ENCODE results near the gene CHPF2. TPM values are rescaled to one million over a fixed set of nuclear protein-coding genes. Genes with fewer than 3 reads are reported as not detected.

CHPF2 gene
- 22.6 and 24.6 TPM in 2 replicates for polyA plus RNA-seq (2013)

GRCh38 chr7:151232091-151232916, at the start of gene CHPF2:
Gene CHPF2, plus strand, starts transcription at chr7:151232483. Its CDS starts 1,529 bp downstream, at chr7:151234012.
- H4K8ac ChIP-seq (ENCODE audit: low read depth, low read length), result peak within 1 kb of the TSS; percentile 86
- peak within 1 kb of the TSS; percentile 92 for H3K14ac ChIP-seq (ENCODE audit: low read length)
- no peak within 1 kb of the TSS for H2BK12ac ChIP-seq (ENCODE audit: low read length)
- peak within 1 kb of the TSS; percentile 68 for H2AFZ ChIP-seq (ENCODE audit: insufficient read depth, low read length, poor library complexity)
- H3K23ac ChIP-seq (ENCODE audit: low read length), result no peak within 1 kb of the TSS
- H4K91ac ChIP-seq (ENCODE audit: low read depth, low read length), result peak within 1 kb of the TSS; percentile 91
- peaks cover 21 to 28% of the 10 kb centered on the region in 2 experiments for H3K36me3 ChIP-seq (ENCODE audit: control insufficient read depth in 1 of 2, insufficient read depth in 2 of 2, low read length in 2 of 2)
- H3K79me2 ChIP-seq (ENCODE audit: control insufficient read depth, insufficient read depth, low read length, poor library complexity), result peaks cover 11% of the 10 kb centered on the region
- peak within 1 kb of the TSS; percentile 87 for H3K9ac ChIP-seq (ENCODE audit: low read length)
- peak; percentile 66 to 79 for DNase-seq
- no peaks in the 10 kb centered on the region for H3K27me3 ChIP-seq (ENCODE audit: insufficient read depth, low read length)
- H2BK120ac ChIP-seq (ENCODE audit: insufficient read depth, low read length, poor library complexity), result peak within 1 kb of the TSS; percentile 57
- H3K9me3 ChIP-seq (ENCODE audit: insufficient read depth, low read depth, low read length), result peaks cover 4% of the 10 kb centered on the region
- H3K4me2 ChIP-seq (ENCODE audit: low read length), result peak within 1 kb of the TSS; percentile 86
- H4K12ac ChIP-seq (ENCODE audit: low read depth, low read length), result peak within 1 kb of the TSS; percentile 44
- H3K4ac ChIP-seq (ENCODE audit: low read depth, low read length), result peak within 1 kb of the TSS; percentile 91
- peak within 1 kb of the TSS; percentile 87 for H3K4me3 ChIP-seq (ENCODE audit: low read depth, low read length)
- no CpG with 5 or more reads among the region's 79 CpGs for WGBS (ENCODE audit: extremely low coverage, insufficient coverage, insufficient read length)
- H3K27ac ChIP-seq (ENCODE audit: low read depth, low read length), result no peak within 1 kb of the TSS
- H2AK5ac ChIP-seq (ENCODE audit: low read length), result peak within 1 kb of the TSS; percentile 75
- H3K4me1 ChIP-seq (ENCODE audit: control insufficient read depth in 1 of 2, insufficient read depth in 2 of 2, low read length in 2 of 2), result peaks cover 4 to 10% of the 10 kb centered on the region in 2 experiments
- H3K18ac ChIP-seq (ENCODE audit: low read length), result peak within 1 kb of the TSS; percentile 85
- H3K79me1 ChIP-seq (ENCODE audit: low read length), result peaks cover 9% of the 10 kb centered on the region
- no peak within 1 kb of the TSS for H2BK5ac ChIP-seq (ENCODE audit: low read depth, low read length, poor library complexity)

DNA sequence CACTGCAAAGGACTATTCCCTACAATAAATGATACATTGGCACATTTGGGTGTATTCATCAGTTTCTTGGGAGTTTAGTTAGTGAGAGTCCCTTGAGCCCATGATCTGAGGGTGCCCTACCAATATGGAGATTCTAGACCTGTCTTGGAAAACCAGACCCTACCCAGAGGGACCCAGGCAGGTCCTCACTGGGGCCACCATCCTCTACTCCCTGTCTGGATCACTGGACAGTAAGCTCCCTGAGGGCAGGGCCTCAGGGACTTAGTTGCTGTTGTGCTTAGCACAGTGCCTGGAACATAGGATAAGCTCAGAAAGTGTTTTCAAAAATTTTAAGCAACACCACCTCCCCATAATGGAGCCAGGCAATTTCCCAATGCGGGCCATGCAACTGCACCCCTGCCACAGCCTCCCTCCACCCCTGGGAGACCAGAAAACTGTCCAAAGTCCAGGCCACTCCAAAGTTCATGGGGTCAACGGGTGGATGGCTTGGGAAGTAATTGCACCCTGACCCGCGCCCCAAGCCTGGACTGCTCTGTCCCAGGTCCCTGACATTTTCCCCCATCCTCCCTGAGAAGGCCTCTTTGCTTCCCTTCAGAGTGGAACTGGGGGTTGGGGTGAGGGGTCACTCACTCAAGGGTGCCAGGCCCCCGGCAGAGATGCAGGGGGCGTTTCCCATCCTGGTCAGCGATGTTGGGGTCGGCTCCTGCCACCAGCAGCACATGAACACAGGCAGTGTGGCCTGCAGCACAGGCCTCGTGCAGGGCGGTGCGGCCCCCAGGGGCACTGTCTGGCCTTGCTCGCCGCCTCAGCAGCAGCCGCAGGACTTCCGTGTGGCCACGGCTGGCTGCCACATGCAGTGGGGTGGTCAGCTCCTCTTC, 46.3 kb upstream of the CHPF2 start:
- H4K12ac ChIP-seq (ENCODE audit: low read depth, low read length), result no peak overlapping the region
- H2AK5ac ChIP-seq (ENCODE audit: low read length), result no peak overlapping the region
- DNase-seq, result no peak
- H3K4ac ChIP-seq (ENCODE audit: low read depth, low read length), result no peak overlapping the region
- H3K36me3 ChIP-seq (ENCODE audit: control insufficient read depth in 1 of 2, insufficient read depth in 2 of 2, low read length in 2 of 2), result no peaks in the 10 kb centered on the region
- no peak overlapping the region for H3K23ac ChIP-seq (ENCODE audit: low read length)
- H3K79me1 ChIP-seq (ENCODE audit: low read length), result no peaks in the 10 kb centered on the region
- no peak overlapping the region for H2BK120ac ChIP-seq (ENCODE audit: insufficient read depth, low read length, poor library complexity)
- H3K9ac ChIP-seq (ENCODE audit: low read length), result no peak overlapping the region
- H2AFZ ChIP-seq (ENCODE audit: insufficient read depth, low read length, poor library complexity), result no peak overlapping the region
- H3K4me1 ChIP-seq (ENCODE audit: control insufficient read depth in 1 of 2, insufficient read depth in 2 of 2, low read length in 2 of 2), result no peaks in the 10 kb centered on the region
- H3K4me3 ChIP-seq (ENCODE audit: low read depth, low read length), result no peak overlapping the region
- no CpG with 5 or more reads among the region's 16 CpGs for WGBS (ENCODE audit: extremely low coverage, insufficient coverage, insufficient read length)
- H2BK5ac ChIP-seq (ENCODE audit: low read depth, low read length, poor library complexity), result no peak overlapping the region
- peaks cover 3% of the 10 kb centered on the region for H3K9me3 ChIP-seq (ENCODE audit: insufficient read depth, low read depth, low read length)
- no peak overlapping the region for H3K14ac ChIP-seq (ENCODE audit: low read length)
- no peak overlapping the region for H2BK12ac ChIP-seq (ENCODE audit: low read length)
- H4K8ac ChIP-seq (ENCODE audit: low read depth, low read length), result no peak overlapping the region
- H4K91ac ChIP-seq (ENCODE audit: low read depth, low read length), result no peak overlapping the region
- H3K4me2 ChIP-seq (ENCODE audit: low read length), result no peak overlapping the region
- H3K18ac ChIP-seq (ENCODE audit: low read length), result no peak overlapping the region
- H3K79me2 ChIP-seq (ENCODE audit: control insufficient read depth, insufficient read depth, low read length, poor library complexity), result no peaks in the 10 kb centered on the region
- no peak overlapping the region for H3K27ac ChIP-seq (ENCODE audit: low read depth, low read length)
- H3K27me3 ChIP-seq (ENCODE audit: insufficient read depth, low read length), result no peaks in the 10 kb centered on the region

GRCh38 chr7:151186640-151187408, 45.5 kb upstream of the CHPF2 start, which contains the start of gene ASB10:
Gene ASB10, minus strand, starts transcription at chr7:151187250. Its CDS starts 120 bp downstream, at chr7:151187130.
- Histone ChIP-seq H3K4me2 (ENCODE audit: low read length) (no peak within 1 kb of the TSS), H3K4ac (ENCODE audit: low read depth, low read length) (no peak within 1 kb of the TSS), H2AK5ac (ENCODE audit: low read length) (no peak within 1 kb of the TSS), H3K18ac (ENCODE audit: low read length) (no peak within 1 kb of the TSS), H4K12ac (ENCODE audit: low read depth, low read length) (no peak within 1 kb of the TSS), H3K36me3 (ENCODE audit: control insufficient read depth in 1 of 2, insufficient read depth in 2 of 2, low read length in 2 of 2) (no peaks in the 10 kb centered on the region), H2AFZ (ENCODE audit: insufficient read depth, low read length, poor library complexity) (no peak within 1 kb of the TSS), H3K23ac (ENCODE audit: low read length) (no peak within 1 kb of the TSS), H3K27me3 (ENCODE audit: insufficient read depth, low read length) (no peaks in the 10 kb centered on the region), H4K91ac (ENCODE audit: low read depth, low read length) (no peak within 1 kb of the TSS), H2BK12ac (ENCODE audit: low read length) (no peak within 1 kb of the TSS), H3K4me3 (ENCODE audit: low read depth, low read length) (no peak within 1 kb of the TSS), H3K9me3 (ENCODE audit: insufficient read depth, low read depth, low read length) (no peaks in the 10 kb centered on the region), H3K14ac (ENCODE audit: low read length) (no peak within 1 kb of the TSS), H3K27ac (ENCODE audit: low read depth, low read length) (no peak within 1 kb of the TSS), H3K79me1 (ENCODE audit: low read length) (no peaks in the 10 kb centered on the region), H3K4me1 (ENCODE audit: control insufficient read depth in 1 of 2, insufficient read depth in 2 of 2, low read length in 2 of 2) (no peaks in the 10 kb centered on the region), H2BK120ac (ENCODE audit: insufficient read depth, low read length, poor library complexity) (no peak within 1 kb of the TSS), H3K79me2 (ENCODE audit: control insufficient read depth, insufficient read depth, low read length, poor library complexity) (no peaks in the 10 kb centered on the region), H4K8ac (ENCODE audit: low read depth, low read length) (no peak within 1 kb of the TSS), H2BK5ac (ENCODE audit: low read depth, low read length, poor library complexity) (no peak within 1 kb of the TSS), H3K9ac (ENCODE audit: low read length) (no peak within 1 kb of the TSS)
- no peak for DNase-seq
- WGBS (ENCODE audit: extremely low coverage, insufficient coverage, insufficient read length), result no CpG with 5 or more reads among the region's 22 CpGs

All from trophoblast cell (in vitro differentiated cells and primary cell).